SK-N-SH treated with all-trans-retinoic acid at 6 μM for 48 hours (cell line): ENCODE data around the gene NAT14.

Experiments used
- ATAC-seq: fragments of 200-7000 bp; cut with Tn5 transposase; 3 replicates; pipeline ENCODE4 v1.9.1; 2020; ENCODE audit warnings: mild to moderate bottlenecking, moderate library complexity
- ARNTL ChIP-seq: fragments of 450-650 bp; formaldehyde crosslinking; IDR thresholded peaks from 2 replicates; pipeline ENCODE4 v1.5.0; 2020; ENCODE audit warnings: low read depth, mild to moderate bottlenecking, moderate library complexity, borderline replicate concordance
- BACH2 ChIP-seq: fragments of 250-450 bp; sonication (Bioruptor Pico); IDR thresholded peaks from 2 replicates; pipeline ENCODE4 v1.9.0; 2021; ENCODE audit warnings: mild to moderate bottlenecking, borderline replicate concordance
- CSDC2 ChIP-seq: fragments of 250-450 bp; sonication (Bioruptor Pico); IDR thresholded peaks from 2 replicates; pipeline ENCODE4 v1.5.0; 2020; ENCODE audit warnings: mild to moderate bottlenecking, moderate library complexity
- ESRRG ChIP-seq: fragments of 250-450 bp; sonication (Bioruptor Pico); IDR thresholded peaks from 2 replicates; pipeline ENCODE4 v1.6.1; 2021; ENCODE audit warnings: mild to moderate bottlenecking
- ISL1 ChIP-seq: fragments of 250-450 bp; sonication (Bioruptor Pico); IDR thresholded peaks from 2 replicates; pipeline ENCODE4 v2.1.2; 2022; ENCODE audit warnings: mild to moderate bottlenecking, moderate library complexity
- OSR1 ChIP-seq: fragments of 250-450 bp; sonication (Bioruptor Pico); IDR thresholded peaks from 2 replicates; pipeline ENCODE4 v1.8.0; 2022; ENCODE audit warnings: moderate library complexity, mild to moderate bottlenecking, inconsistent platforms
- PPARA ChIP-seq: fragments of 250-450 bp; sonication (Bioruptor Pico); IDR thresholded peaks from 2 replicates; pipeline ENCODE4 v1.5.0; 2020; ENCODE audit warnings: mild to moderate bottlenecking, borderline replicate concordance
- SNAI2 ChIP-seq: fragments of 250-450 bp; sonication (Bioruptor Pico); IDR thresholded peaks from 2 replicates; pipeline ENCODE4 v1.5.0; 2020; ENCODE audit warnings: mild to moderate bottlenecking, moderate library complexity
- TCF4 ChIP-seq: fragments of 250-450 bp; sonication (Bioruptor Pico); IDR thresholded peaks from 2 replicates; pipeline ENCODE4 v1.8.0; 2021; ENCODE audit warnings: mild to moderate bottlenecking, moderate library complexity, borderline replicate concordance
- TOX ChIP-seq: fragments of 250-450 bp; sonication (Bioruptor Pico); IDR thresholded peaks from 2 replicates; pipeline ENCODE4 v1.8.0; 2021; ENCODE audit warnings: mild to moderate bottlenecking, moderate library complexity, borderline replicate concordance
- ZFP3 ChIP-seq: fragments of 250-450 bp; sonication (Bioruptor Pico); IDR thresholded peaks from 2 replicates; pipeline ENCODE4 v1.5.0; 2020; ENCODE audit warnings: mild to moderate bottlenecking, moderate library complexity
- ZFP30 ChIP-seq: fragments of 450-650 bp; formaldehyde crosslinking; IDR thresholded peaks from 2 replicates; pipeline ENCODE4 v1.5.0; 2022; ENCODE audit warnings: mild to moderate bottlenecking, moderate library complexity
- ZNF565 ChIP-seq: fragments of 450-650 bp; formaldehyde crosslinking; conservative IDR thresholded peaks from 2 replicates; pipeline ENCODE4 v1.5.0; 2020; ENCODE audit warnings: low read depth, mild to moderate bottlenecking, moderate library complexity
- ZNF70 ChIP-seq: fragments of 450-650 bp; formaldehyde crosslinking; IDR thresholded peaks from 2 replicates; pipeline ENCODE4 v1.5.0; 2020; ENCODE audit warnings: mild to moderate bottlenecking, moderate library complexity
- ZNF8 ChIP-seq: fragments of 450-650 bp; formaldehyde crosslinking; IDR thresholded peaks from 2 replicates; pipeline ENCODE4 v1.5.0; 2020; ENCODE audit warnings: mild to moderate bottlenecking, moderate library complexity
- TF ChIP-seq, protein P1 (sequence below): fragments of 250-450 bp; sonication (Bioruptor Pico); IDR thresholded peaks from 2 replicates; pipeline ENCODE4 v1.8.0; 2020; ENCODE audit warnings: mild to moderate bottlenecking, moderate library complexity, borderline replicate concordance
- TF ChIP-seq, protein P2 (sequence below): fragments of 250-450 bp; sonication (Bioruptor Pico); IDR thresholded peaks from 2 replicates; pipeline ENCODE4 v1.5.1; 2020; ENCODE audit warnings: low read depth, mild to moderate bottlenecking, moderate library complexity
- TF ChIP-seq, protein P3 (sequence below): fragments of 250-450 bp; sonication (Bioruptor Pico); IDR thresholded peaks from 2 replicates; pipeline ENCODE4 v1.5.0; 2020; ENCODE audit warnings: mild to moderate bottlenecking, moderate library complexity
- TF ChIP-seq, protein P4 (sequence below): fragments of 250-450 bp; sonication (Bioruptor Pico); IDR thresholded peaks from 2 replicates; pipeline ENCODE4 v1.5.1; 2021; ENCODE audit warnings: mild to moderate bottlenecking, moderate library complexity

NAT14 gene

DNA sequence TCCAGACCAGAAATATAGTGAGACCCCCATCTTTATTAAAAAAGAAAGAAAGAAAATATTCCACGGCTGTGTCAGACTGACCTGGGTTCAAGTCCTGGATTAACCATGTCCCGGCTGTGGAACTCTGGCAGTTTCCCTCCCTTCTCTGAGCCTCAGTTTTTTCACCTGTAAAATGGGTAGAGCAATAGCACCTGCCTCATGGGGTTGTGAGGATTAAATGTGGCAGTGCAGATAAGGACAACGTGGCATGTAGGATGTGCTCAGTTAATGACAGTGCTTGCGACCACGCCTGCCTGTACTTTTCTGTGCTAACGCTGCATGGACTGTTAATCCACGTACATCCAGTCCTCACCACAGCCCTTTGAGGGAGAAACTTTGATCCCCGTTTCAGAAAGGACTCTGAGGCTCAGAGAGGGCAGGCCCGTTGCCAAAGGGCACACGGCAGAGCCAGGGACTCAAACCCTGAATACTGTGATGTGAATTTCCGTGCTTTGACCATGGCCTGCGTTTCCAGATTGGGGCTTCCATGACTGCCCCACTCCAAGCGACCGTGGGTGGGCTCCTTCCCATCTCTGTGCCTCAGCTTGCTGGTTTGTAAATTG is 35.8 kb downstream of the NAT14 start:
- no peak for TF ChIP-seq ZNF565
- TF ChIP-seq, protein P1, sequence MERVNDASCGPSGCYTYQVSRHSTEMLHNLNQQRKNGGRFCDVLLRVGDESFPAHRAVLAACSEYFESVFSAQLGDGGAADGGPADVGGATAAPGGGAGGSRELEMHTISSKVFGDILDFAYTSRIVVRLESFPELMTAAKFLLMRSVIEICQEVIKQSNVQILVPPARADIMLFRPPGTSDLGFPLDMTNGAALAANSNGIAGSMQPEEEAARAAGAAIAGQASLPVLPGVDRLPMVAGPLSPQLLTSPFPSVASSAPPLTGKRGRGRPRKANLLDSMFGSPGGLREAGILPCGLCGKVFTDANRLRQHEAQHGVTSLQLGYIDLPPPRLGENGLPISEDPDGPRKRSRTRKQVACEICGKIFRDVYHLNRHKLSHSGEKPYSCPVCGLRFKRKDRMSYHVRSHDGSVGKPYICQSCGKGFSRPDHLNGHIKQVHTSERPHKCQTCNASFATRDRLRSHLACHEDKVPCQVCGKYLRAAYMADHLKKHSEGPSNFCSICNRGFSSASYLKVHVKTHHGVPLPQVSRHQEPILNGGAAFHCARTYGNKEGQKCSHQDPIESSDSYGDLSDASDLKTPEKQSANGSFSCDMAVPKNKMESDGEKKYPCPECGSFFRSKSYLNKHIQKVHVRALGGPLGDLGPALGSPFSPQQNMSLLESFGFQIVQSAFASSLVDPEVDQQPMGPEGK (CRISPR knock-in tag) = no peak
- TF ChIP-seq ISL1 = no peak
- TF ChIP-seq ZNF70 (CRISPR knock-in tag) = no peak
- TF ChIP-seq OSR1 (CRISPR knock-in tag) = no peak
- no peak for TF ChIP-seq TCF4 (CRISPR knock-in tag)
- no peak for TF ChIP-seq ZNF8 (CRISPR knock-in tag)
- TF ChIP-seq ZFP3 (CRISPR knock-in tag) = no peak
- no peak for TF ChIP-seq PPARA (CRISPR knock-in tag)
- TF ChIP-seq, protein P2, sequence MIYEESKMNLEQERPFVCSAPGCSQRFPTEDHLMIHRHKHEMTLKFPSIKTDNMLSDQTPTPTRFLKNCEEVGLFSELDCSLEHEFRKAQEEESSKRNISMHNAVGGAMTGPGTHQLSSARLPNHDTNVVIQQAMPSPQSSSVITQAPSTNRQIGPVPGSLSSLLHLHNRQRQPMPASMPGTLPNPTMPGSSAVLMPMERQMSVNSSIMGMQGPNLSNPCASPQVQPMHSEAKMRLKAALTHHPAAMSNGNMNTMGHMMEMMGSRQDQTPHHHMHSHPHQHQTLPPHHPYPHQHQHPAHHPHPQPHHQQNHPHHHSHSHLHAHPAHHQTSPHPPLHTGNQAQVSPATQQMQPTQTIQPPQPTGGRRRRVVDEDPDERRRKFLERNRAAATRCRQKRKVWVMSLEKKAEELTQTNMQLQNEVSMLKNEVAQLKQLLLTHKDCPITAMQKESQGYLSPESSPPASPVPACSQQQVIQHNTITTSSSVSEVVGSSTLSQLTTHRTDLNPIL (CRISPR knock-in tag) = no peak
- no peak for TF ChIP-seq TOX (CRISPR knock-in tag)
- TF ChIP-seq ESRRG (CRISPR knock-in tag) = no peak
- no peak for TF ChIP-seq BACH2 (CRISPR knock-in tag)
- TF ChIP-seq, protein P3, sequence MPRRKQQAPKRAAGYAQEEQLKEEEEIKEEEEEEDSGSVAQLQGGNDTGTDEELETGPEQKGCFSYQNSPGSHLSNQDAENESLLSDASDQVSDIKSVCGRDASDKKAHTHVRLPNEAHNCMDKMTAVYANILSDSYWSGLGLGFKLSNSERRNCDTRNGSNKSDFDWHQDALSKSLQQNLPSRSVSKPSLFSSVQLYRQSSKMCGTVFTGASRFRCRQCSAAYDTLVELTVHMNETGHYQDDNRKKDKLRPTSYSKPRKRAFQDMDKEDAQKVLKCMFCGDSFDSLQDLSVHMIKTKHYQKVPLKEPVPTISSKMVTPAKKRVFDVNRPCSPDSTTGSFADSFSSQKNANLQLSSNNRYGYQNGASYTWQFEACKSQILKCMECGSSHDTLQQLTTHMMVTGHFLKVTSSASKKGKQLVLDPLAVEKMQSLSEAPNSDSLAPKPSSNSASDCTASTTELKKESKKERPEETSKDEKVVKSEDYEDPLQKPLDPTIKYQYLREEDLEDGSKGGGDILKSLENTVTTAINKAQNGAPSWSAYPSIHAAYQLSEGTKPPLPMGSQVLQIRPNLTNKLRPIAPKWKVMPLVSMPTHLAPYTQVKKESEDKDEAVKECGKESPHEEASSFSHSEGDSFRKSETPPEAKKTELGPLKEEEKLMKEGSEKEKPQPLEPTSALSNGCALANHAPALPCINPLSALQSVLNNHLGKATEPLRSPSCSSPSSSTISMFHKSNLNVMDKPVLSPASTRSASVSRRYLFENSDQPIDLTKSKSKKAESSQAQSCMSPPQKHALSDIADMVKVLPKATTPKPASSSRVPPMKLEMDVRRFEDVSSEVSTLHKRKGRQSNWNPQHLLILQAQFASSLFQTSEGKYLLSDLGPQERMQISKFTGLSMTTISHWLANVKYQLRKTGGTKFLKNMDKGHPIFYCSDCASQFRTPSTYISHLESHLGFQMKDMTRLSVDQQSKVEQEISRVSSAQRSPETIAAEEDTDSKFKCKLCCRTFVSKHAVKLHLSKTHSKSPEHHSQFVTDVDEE (CRISPR knock-in tag) = no peak
- no peak for ATAC-seq

DNA sequence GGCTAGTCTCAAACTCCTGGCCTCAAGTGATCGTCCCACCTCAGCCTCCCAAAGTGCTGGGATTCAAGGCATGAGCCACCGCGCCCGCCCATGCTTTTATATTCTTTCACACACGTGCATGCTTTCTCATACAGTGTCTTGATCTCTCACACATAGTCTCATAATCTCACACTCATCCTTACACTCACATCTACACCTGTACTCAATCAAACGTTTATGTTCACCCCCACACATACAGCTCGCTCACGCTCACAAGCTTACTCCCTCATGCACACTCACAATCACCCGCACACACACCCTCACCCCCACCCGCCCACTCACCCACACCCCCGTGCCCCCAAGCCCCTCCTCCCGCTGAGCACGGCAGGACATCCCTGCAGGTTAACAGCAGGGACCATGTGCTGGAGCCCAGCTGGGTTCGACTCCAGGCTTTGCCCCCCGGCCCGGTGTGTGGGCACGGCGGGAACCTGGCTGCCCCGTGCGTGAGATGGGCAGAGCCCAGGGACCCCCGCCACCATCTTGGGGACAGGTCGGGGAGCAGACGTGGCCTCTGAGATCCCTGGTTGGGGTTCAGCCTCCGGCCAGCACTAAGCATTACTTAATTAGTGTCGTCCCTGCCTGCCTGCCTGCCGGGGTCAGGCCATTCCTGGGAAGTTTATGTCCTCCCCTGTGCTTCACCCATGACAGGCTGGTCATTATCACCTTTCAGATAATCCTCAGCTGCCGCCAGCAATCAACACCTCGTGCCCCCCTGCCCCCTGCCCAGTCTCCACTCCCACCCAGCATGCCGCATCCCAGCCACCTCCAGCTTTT is 40.5 kb downstream of the NAT14 start:
- TF ChIP-seq, protein P1 (CRISPR knock-in tag) = no peak
- TF ChIP-seq TCF4 (CRISPR knock-in tag) (no peak), ESRRG (CRISPR knock-in tag) (no peak), ZNF8 (CRISPR knock-in tag) (no peak), SNAI2 (no peak), CSDC2 (no peak), ZFP30 (CRISPR knock-in tag) (no peak), ARNTL (CRISPR knock-in tag) (no peak), ISL1 (no peak)
- TF ChIP-seq, protein P2 (CRISPR knock-in tag) = no peak
- TF ChIP-seq, protein P4, sequence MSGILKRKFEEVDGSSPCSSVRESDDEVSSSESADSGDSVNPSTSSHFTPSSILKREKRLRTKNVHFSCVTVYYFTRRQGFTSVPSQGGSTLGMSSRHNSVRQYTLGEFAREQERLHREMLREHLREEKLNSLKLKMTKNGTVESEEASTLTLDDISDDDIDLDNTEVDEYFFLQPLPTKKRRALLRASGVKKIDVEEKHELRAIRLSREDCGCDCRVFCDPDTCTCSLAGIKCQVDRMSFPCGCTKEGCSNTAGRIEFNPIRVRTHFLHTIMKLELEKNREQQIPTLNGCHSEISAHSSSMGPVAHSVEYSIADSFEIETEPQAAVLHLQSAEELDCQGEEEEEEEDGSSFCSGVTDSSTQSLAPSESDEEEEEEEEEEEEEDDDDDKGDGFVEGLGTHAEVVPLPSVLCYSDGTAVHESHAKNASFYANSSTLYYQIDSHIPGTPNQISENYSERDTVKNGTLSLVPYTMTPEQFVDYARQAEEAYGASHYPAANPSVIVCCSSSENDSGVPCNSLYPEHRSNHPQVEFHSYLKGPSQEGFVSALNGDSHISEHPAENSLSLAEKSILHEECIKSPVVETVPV (CRISPR knock-in tag) = no peak
- TF ChIP-seq, protein P3 (CRISPR knock-in tag) = no peak
- ATAC-seq = no peak
